Fibroblast of the aortic adventitia (primary cell): Measurements from ENCODE around the gene RAP1GDS1. TPM values are rescaled to one million over a fixed set of nuclear protein-coding genes. Genes with fewer than 3 reads are reported as not detected.
A peak's percentile ranks its signal among the peaks of the same experiment; 100 is the strongest.
"Not testable (repeated sequence)": the region's sequence is repeated elsewhere in the genome, so short reads cannot be mapped to it uniquely, and the experiment has no call there.

ENCODE experiments used
- DNase-seq: peaks from one replicate; pipeline ENCODE4 v3.0.0-alpha.2; 2010; ENCODE audit warnings: low read depth
- H3K4me3 ChIP-seq: 2 replicates; pipeline ENCODE4 v1.5.1; 2011; ENCODE audit warnings: low read depth, mild to moderate bottlenecking, control low read depth, low read length, moderate library complexity
- total RNA-seq: library from RNA; depleted of rRNA; stranded (reverse); fragments of >200 nt; gene quantifications from 2 replicates; pipeline ENCODE4 v1.2.3, GENCODE V29; 2012; ENCODE audit warnings: low replicate concordance
- TF ChIP-seq, protein P1 (sequence below): IDR thresholded peaks from 2 replicates; pipeline ENCODE4 v1.5.1; 2011; ENCODE audit warnings: mild to moderate bottlenecking, low read length, control low read depth, inconsistent platforms; ENCODE audit not compliant: insufficient read depth

The RAP1GDS1 gene
- total RNA-seq, 1 donor = 62.2 TPM

DNA sequence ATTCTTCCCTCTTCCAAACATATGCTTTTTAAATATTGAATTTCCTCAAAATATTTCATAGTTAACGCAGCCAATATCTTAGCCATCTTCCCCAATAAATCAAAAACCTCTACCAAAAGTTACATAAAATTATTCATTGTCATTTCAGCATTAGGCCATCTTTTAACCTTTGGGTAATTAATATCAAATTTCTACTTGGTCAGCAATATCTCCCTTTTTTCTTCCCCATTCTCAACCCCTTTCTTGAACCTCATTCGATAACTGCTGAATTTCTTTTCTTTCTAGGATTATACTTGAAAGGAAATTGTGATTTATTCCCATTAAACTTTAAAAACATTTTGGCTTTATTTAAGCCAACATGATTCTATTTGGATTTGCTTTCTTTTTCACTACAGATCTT, 65.0 kb downstream of the RAP1GDS1 start:
- DNase-seq = no peak
- H3K4me3 ChIP-seq = no peak overlapping the region
- TF ChIP-seq, protein P1, sequence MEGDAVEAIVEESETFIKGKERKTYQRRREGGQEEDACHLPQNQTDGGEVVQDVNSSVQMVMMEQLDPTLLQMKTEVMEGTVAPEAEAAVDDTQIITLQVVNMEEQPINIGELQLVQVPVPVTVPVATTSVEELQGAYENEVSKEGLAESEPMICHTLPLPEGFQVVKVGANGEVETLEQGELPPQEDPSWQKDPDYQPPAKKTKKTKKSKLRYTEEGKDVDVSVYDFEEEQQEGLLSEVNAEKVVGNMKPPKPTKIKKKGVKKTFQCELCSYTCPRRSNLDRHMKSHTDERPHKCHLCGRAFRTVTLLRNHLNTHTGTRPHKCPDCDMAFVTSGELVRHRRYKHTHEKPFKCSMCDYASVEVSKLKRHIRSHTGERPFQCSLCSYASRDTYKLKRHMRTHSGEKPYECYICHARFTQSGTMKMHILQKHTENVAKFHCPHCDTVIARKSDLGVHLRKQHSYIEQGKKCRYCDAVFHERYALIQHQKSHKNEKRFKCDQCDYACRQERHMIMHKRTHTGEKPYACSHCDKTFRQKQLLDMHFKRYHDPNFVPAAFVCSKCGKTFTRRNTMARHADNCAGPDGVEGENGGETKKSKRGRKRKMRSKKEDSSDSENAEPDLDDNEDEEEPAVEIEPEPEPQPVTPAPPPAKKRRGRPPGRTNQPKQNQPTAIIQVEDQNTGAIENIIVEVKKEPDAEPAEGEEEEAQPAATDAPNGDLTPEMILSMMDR = no peak

DNA sequence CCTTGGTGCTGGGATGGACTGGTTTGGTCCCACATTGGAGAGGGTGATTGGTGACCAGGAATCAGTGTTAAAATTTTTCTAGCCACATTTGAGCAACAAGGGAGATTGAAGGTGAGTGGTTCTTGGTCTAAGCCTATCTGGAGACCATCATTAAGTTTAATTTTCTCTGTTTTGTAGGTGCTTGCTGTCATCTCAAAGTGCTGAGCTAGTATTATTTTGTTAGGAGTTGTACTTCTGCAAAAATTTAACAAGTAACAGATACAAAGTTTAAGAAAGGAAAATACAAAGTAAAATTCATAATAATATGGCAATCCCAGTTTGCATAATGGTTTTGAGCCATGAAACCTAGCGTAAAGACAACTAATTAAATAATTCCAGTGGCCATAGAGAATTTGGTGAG, 66.5 kb downstream of the RAP1GDS1 start:
- TF ChIP-seq, protein P1 = no peak
- DNase-seq = no peak
- H3K4me3 ChIP-seq = no peak overlapping the region

DNA sequence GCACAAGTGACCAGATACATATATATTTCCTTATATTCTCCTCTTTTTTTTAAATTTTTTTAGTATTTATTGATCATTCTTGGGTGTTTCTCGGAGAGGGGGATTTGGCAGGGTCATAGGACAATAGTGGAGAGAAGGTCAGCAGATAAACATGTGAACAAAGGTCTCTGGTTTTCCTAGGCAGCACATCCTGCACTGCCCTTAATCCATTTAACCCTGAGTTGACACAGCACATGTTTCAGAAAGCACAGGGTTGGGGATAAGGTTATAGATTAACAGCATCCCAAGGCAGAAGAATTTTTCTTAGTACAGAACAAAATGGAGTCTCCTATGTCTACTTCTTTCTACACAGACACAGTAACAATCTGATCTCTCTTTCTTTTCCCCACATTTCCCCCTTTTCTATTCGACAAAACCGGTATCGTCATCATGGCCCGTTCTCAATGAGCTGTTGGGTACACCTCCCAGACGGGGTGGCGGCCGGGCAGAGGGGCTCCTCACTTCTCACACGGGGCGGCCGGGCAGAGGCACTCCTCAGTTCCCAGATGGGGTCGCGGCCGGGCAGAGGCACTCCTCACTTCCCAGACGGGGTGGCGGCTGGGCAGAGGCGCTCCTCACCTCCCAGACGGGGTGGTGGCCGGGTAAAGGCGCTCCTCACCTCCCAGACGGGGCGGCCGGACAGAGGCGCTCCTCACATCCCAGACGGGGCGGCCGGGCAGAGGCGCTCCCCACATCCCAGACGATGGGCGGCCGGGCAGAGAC, 68.9 kb downstream of the RAP1GDS1 start:
- not testable (repeated sequence) for DNase-seq, H3K4me3 ChIP-seq

DNA sequence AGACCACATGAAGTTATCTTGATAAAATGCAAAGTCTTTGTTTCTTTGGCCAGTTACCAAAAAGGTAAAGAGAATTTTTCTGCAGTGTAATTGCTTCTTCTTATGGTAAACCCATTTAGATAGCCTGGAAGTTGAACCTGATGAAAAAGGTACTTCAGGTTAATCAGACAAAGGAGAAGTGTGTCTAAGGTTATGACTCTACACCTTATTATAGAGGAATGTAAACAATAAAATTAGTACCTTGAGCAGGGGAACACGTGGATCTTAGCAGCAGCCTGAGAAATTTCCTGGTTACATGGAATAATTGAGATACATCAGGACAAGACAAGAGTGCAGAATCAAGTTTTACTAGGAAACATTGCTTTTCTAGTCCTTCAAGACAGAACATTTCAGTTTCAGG, 70.8 kb downstream of the RAP1GDS1 start:
- TF ChIP-seq, protein P1 = no peak
- no peak for DNase-seq
- H3K4me3 ChIP-seq = no peak overlapping the region

DNA sequence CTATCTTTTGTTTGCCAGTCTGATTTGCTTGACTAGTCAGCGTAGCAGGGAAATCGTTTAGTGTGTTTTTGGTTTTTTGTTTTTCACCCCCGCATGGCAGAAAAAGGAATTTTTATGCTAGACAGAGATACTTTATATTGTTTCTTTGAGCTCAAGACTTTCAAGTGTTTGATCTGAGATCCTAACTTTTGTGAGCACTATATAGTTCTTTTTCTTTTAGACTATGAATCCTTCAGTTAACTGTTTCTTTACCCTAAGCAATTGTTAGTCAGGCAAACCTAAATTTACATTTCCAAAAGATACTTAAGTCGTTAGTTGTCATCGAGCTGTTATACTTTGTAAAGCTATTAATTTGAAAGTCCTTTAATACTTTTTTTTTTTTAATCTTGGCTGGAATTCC, 73.3 kb downstream of the RAP1GDS1 start:
- no peak overlapping the region for H3K4me3 ChIP-seq
- DNase-seq = no peak
- TF ChIP-seq, protein P1 = no peak

DNA sequence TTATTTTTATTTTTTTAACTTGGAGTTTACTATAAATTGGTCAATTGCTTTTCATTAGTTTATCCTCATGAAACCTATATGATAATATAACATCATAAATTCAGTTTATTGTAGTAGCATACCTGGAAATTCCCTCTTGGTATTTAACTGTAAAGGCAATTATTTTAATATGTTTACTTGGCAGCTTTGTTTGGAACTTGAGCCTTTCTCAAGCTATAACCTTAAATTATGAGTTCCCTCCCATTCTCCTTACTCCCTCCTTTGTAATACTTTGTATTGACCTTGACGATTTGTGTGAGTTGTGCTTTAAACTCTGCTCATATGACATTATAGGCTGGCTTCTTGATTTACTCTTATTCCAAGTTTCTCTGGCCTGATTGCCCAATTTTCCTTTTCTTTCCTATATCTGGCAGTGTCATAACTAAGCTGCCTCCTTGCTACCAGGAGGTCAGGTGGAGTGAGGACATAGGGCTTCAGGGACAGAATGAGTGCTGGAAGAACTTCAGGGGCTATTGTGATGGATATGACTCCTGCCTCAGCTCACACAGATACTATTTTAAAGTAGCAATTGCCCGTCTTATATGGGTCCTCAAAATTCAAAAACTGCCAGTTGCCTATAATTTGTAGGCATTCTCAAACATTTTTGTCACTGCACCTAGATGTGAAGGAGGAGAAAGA, 77.7 kb downstream of the RAP1GDS1 start:
- TF ChIP-seq, protein P1 = no peak
- H3K4me3 ChIP-seq = no peak overlapping the region
- no peak for DNase-seq

DNA sequence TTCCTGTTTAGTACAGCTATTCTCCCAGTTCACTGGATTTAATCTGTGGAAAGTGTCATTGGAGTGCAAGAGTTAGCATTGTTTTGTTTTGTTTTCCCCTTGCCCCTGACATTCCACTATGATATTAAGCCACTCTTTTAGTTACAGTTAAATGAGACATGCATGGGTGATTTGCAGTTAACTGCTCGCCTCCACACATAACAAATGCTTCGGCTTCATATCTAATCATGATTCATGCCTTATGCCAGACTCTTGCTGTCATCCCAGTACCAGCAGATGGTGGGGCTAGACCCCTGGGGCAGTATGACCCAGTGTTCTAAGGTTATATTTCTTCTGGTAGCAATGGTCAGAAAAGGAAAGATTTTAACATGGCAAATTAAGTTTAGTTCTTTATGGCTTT, 80.1 kb downstream of the RAP1GDS1 start:
- peak; percentile 35 for DNase-seq
- TF ChIP-seq, protein P1 = peak; percentile 16
- H3K4me3 ChIP-seq = no peak overlapping the region
